NB4 (cell line): ENCODE results near the gene JAK1.

Experiments used
- CTCF ChIP-seq: IDR thresholded peaks from one replicate; pipeline ENCODE4 v1.5.1; 2012; ENCODE audit warnings: low read depth, low read length
- POLR2A ChIP-seq: IDR thresholded peaks from 2 replicates; pipeline ENCODE4 v1.6.1; 2011; ENCODE audit warnings: mild to moderate bottlenecking; ENCODE audit not compliant: insufficient read length; ENCODE audit errors: extremely low read depth

GRCh38 chr1:64917907-64918306 lies 48.4 kb downstream of the JAK1 start:
- TF ChIP-seq CTCF (no peak), POLR2A (no peak)
